Uterus (tissue), 4 donors: ENCODE measurements around the gene RPS6KL1. TPM values are rescaled to one million over a fixed set of nuclear protein-coding genes. Genes with fewer than 3 reads are reported as not detected.

ENCODE experiments used
- DNase-seq, 2 donors: peaks; one replicate each; pipeline ENCODE4 v3.0.0-alpha.2; 2019 to 2020
- H3K27ac ChIP-seq, 2 donors: fragments of 200-600 bp; sonication (generic); 1 replicate in 1 of 2; 2 replicates in 1 of 2; pipeline ENCODE4 v1.5.1; 2016 to 2018
- H3K27me3 ChIP-seq, 2 donors: fragments of 200-600 bp; sonication (generic); one replicate each; pipeline ENCODE4 v1.5.1; 2018 to 2019; ENCODE audit warnings: control low read depth in 1 of 2
- H3K36me3 ChIP-seq, 2 donors: fragments of 200-600 bp; sonication (generic); one replicate each; pipeline ENCODE4 v1.5.1; 2019; ENCODE audit warnings: control low read depth in 1 of 2
- H3K4me1 ChIP-seq, 2 donors: fragments of 200-600 bp; sonication (generic); one replicate each; pipeline ENCODE4 v1.5.1; 2018 to 2019; ENCODE audit warnings: control low read depth in 1 of 2
- H3K4me3 ChIP-seq, 2 donors: fragments of 200-600 bp; sonication (generic); 1 replicate in 1 of 2; 2 replicates in 1 of 2; pipeline ENCODE4 v1.5.1; 2018 to 2019; ENCODE audit warnings: mild to moderate bottlenecking in 1 of 2
- H3K9me3 ChIP-seq, 2 donors: fragments of 200-600 bp; sonication (generic); one replicate each; pipeline ENCODE4 v1.5.1; 2019; ENCODE audit warnings: control low read depth in 1 of 2
- CTCF ChIP-seq, 4 experiments: fragments of 200-600 bp in 2 of 4; fragments of 450-650 bp in 2 of 4; sonication (generic) in 2 of 4; IDR thresholded peaks; one replicate each; pipeline ENCODE4 v1.5.1; 2016 to 2019; ENCODE audit warnings: antibody characterized with exemption in 4 of 4, mild to moderate bottlenecking in 2 of 4, moderate library complexity in 1 of 4
- POLR2A ChIP-seq, 2 donors: fragments of 450-650 bp; IDR thresholded peaks; one replicate each; pipeline ENCODE4 v1.6.1; 2016; ENCODE audit warnings: antibody characterized with exemption in 2 of 2, mild to moderate bottlenecking in 1 of 2, moderate library complexity in 1 of 2
- intact Hi-C: fragments of 100-400 bp; cut with DNase I; formaldehyde crosslinking; loops from one replicate; pipeline ENCODE4 v1.15.1; 2023; ENCODE audit warnings: low total_unique reads
- total RNA-seq, 4 donors: library from RNA; depleted of rRNA in 3 of 4; stranded (reverse); fragments of >200 nt in 3 of 4; gene quantifications; one replicate each; pipeline versions ENCODE4 v1.1.0 to v1.2.4, GENCODE V29; 2014 to 2023
- donor health status: DM: yes; HTN: yes; CAD: no.

Gene RPS6KL1
- total RNA-seq, 4 donors from 2014 or later, result 0.26 to 11.1 (median 3.0) TPM; not detected in 1

- intact Hi-C loops, result no loop called here
- Histone ChIP-seq H3K4me1 (peaks cover 0 to 10% of the 10 kb centered on the region in 2 donors), H3K27me3 (no peaks in the 10 kb centered on the region), H3K9me3 (no peaks in the 10 kb centered on the region), H3K27ac (no peak overlapping the region), H3K4me3 (no peak overlapping the region), H3K36me3 (no peaks in the 10 kb centered on the region)
- DNase-seq, result no peak
- TF ChIP-seq POLR2A (IDR thresholded peaks at IDR 0.05), result no peak
- no peak for TF ChIP-seq CTCF (IDR thresholded peaks at IDR 0.05)
Observed at GRCh38 chr14:74909501-74909900, 13.6 kb downstream of the RPS6KL1 start.

GRCh38 chr14:74908861-74909341 is 14.2 kb downstream of the RPS6KL1 start:
- intact Hi-C loops, result no loop called here
- H3K9me3 ChIP-seq, result no peaks in the 10 kb centered on the region
- peaks cover 0 to 10% of the 10 kb centered on the region in 2 donors for H3K4me1 ChIP-seq
- no peak overlapping the region for H3K27ac ChIP-seq
- H3K4me3 ChIP-seq, result no peak overlapping the region
- no peak for DNase-seq
- TF ChIP-seq POLR2A (IDR thresholded peaks at IDR 0.05), result no peak
- no peak for TF ChIP-seq CTCF (IDR thresholded peaks at IDR 0.05)
- H3K36me3 ChIP-seq, result no peaks in the 10 kb centered on the region
- no peaks in the 10 kb centered on the region for H3K27me3 ChIP-seq

- no peak for DNase-seq
- intact Hi-C loops, result no loop called here
- H3K27me3 ChIP-seq, result no peaks in the 10 kb centered on the region
- peaks cover 0 to 10% of the 10 kb centered on the region in 2 donors for H3K4me1 ChIP-seq
- no peaks in the 10 kb centered on the region for H3K36me3 ChIP-seq
- no peaks in the 10 kb centered on the region for H3K9me3 ChIP-seq
- TF ChIP-seq POLR2A (IDR thresholded peaks at IDR 0.05), result no peak
- TF ChIP-seq CTCF (IDR thresholded peaks at IDR 0.05), result no peak
- H3K27ac ChIP-seq, result no peak overlapping the region
- no peak overlapping the region for H3K4me3 ChIP-seq
Observed at GRCh38 chr14:74907744-74908143, 15.3 kb downstream of the RPS6KL1 start.

- H3K36me3 ChIP-seq, result no peaks in the 10 kb centered on the region
- TF ChIP-seq POLR2A (IDR thresholded peaks at IDR 0.05) (no peak), CTCF (IDR thresholded peaks at IDR 0.05) (no peak)
- intact Hi-C loops, result no loop called here
- H3K9me3 ChIP-seq, result no peaks in the 10 kb centered on the region
- no peak overlapping the region for H3K27ac ChIP-seq
- peaks cover 0 to 10% of the 10 kb centered on the region in 2 donors for H3K4me1 ChIP-seq
- no peak overlapping the region for H3K4me3 ChIP-seq
- no peak for DNase-seq
- H3K27me3 ChIP-seq, result no peaks in the 10 kb centered on the region
Observed at GRCh38 chr14:74906925-74907521, 16.0 kb downstream of the RPS6KL1 start.

GRCh38 chr14:74905595-74906142 is 17.4 kb downstream of the RPS6KL1 start:
- Histone ChIP-seq H3K36me3 (no peaks in the 10 kb centered on the region), H3K4me1 (peaks cover 0 to 10% of the 10 kb centered on the region in 2 donors), H3K27me3 (no peaks in the 10 kb centered on the region), H3K27ac (peak overlapping the region in 1 of 2 donors; percentile 25), H3K9me3 (no peaks in the 10 kb centered on the region), H3K4me3 (no peak overlapping the region)
- TF ChIP-seq CTCF (IDR thresholded peaks at IDR 0.05) (peak; percentile 82 to 92 (median 85)), POLR2A (IDR thresholded peaks at IDR 0.05) (no peak)
- DNase-seq, result peak; percentile 75 to 78
- intact Hi-C loops, result no loop called here
